ENCODE results near the gene AGRN.
"Not testable (repeated sequence)": the region's sequence is repeated elsewhere in the genome, so short reads cannot be mapped to it uniquely, and the experiment has no call there.

Gene AGRN

DNA sequence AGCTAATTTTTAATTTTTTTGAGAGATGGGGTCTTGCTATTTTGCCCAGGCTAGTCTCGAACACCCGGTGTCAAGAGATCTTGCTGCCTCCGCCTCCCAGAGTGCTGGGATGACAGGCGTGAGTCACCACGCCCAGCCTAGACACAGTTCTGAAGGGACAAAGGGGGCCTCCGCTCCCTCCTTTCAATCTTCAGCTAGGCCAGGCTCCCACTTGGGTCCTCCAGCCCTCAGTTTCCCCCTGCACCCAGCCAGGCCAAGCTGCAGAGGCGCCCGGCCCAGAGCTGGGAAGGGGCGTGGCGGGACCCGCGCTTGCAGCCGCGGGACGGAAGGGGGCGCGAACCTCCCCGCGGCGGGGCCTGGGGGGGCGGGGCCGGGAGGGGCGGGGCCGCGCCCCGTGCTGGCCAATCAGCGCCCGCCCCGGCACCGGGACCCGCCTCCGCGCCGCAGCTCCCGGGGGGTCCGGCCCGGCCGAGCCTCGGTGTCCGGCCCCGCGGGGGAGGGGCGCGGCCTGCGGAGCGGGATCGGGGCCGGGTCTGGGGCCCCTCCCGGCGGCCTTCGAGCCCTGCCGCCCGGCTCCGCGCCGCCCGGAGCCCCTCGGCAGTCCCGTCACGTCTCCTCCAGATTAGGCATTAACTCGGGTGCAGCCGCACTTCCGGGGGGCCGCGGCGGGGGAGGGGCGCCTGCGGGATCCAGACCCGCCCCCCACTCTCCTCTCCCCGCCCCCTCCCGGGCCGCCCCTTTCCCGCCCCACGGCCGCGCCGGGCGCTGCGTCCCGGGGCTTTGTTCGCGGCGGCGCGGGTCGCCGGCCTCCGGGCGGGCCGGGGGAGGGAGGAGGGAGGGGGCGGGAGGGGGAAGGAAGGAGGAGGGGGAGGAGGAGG is 559 bp upstream of the AGRN start:
- peak; percentile 60 to 68 (median 67) for DNase-seq (ENCODE audit: low read depth in 3 of 3)

DNA sequence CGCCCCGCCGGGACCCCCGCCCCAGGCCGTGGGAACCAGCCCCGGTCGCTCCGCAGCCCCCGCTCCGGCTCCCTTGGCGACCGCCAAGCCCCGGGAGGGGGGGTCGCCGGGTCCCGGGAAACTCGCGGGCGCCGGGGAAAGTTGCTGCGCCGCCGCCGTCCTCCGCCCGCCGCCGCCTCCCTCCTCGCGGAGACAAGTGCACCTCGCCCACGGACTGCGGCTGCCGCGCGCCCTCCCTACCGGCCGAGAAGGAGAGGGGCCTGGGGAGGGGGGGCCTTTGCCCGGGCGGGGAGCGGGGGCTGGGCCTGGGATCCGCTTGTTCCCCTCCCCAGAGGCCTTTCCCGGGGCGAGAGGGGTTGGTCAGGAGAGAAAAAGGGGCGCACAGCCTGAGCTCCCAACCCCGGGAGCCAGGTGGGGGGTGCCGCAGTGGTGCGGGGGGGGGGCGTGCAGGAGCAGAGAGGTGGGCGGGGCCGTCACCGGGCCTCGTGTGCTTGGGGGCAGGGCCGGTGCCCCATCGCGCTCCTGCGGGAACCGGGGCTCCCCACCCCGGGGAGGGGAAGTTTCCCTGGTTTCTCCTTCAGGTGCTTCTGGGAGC is 592 bp downstream of the AGRN start:
- DNase-seq (ENCODE audit: low read depth in 3 of 3) = peak in 1 of 3 experiments; percentile 50

DNA sequence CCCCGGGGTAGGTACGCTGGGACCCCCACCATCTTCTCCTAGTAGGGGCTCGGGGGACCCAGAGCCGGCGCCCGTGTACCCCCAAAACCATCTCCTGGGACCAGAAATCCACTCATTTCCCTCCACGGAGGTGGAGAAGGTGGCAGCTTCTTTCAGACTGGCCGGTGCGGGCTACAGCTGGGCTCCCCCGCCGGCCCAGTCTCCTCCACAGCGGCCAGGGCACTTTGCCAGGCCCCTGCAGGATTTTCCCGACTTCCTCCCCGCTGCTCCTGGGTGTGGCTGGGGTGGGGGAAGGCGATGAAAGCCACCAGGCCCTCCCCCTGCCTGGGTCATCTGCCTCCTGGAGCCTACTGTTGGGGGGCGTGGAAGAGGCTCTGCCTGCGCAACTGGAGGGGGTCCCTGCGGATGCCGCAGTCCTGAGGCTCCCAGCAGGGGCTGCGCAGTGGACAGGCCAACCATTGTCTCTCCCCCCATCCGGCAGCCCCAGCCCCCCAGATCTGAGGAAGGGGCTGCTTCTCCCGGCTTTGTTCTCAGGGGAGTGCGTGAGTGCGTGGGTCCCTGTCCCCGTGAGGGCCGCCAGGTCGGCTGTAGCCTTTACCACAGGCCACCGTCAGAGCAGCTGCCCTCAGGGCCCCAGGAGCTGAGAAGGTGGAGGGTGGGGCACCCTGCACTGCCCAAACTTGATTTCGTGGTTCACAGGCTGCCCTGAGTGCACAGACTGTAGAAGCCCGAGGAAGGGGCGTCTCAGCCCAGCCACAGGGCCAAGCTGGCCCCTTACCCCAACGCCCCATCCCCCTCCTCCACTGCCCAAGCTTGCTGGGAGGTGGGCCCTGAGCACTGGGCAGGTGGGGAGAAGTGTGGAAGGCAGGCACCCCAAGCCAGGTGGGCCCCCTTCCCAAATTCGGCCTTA is 1.3 kb downstream of the AGRN start:
- no peak for DNase-seq (ENCODE audit: low read depth in 3 of 3)

DNA sequence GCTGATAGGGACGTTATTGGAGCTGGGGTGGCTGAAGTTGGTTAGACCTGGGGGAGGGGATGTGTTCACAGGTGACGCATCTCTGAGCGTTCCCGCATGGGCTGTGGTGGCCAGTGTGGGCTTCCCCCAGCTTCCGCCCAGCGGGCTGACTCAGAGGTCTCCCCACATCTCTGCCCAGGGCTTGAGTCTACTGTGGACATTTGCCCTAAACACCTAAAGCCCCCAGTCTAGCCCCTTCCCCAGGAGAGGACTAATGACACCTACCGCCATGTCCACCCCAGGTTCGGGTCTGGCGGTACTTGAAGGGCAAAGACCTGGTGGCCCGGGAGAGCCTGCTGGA is 2.0 kb downstream of the AGRN start:
- no peak for DNase-seq (ENCODE audit: low read depth in 3 of 3)

DNA sequence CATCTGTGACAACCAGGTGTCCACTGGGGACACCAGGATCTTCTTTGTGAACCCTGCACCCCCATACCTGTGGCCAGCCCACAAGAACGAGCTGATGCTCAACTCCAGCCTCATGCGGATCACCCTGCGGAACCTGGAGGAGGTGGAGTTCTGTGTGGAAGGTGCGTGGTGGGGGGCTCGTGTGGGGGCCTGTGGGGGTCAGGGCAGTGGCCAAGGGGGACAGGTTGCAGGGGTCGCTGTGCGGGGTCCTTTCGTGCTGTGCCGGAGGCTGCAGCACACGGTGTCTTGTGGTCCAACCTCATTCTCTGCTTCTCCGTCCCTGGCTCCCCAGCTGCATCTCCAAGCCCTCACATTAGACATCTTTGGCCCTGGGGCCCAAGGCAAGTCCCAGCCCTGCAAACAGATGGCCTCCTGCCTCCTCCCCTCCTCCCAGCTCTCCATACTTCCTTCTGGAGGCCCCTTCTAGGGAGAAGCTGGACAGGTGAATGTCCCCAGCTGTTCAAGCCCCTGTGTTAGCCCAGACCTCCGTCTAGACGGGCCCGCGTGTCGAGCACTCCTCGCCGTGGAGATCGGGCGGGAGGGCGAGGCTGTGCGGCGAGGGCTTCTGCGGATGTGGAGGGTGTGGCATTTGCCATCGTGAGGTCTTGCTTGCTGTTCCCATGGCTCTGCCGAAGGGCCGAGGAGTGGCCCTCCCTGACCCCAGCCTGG is 2.5 kb downstream of the AGRN start:
- DNase-seq (ENCODE audit: low read depth in 3 of 3) = no peak

DNA sequence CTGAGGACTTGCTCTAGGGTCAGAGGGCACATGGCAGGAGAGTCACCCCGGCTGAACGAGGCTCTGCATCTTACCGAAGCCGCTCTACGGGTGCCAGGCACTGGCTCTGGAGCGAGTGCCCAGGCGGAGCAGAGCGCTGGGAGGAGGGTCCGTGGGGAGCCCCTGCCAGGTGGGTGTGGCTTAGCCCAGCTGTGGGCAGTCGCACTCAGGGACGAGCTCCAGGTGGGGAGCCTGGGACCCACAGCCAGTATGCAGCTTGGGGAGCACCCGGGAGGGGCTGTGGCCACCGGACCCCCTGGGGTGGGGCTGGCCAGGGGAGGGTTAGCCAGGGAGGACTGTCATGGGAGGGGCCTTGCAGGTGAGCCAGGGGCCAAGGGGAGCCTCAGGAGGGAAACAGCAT is 3.8 kb downstream of the AGRN start:
- DNase-seq (ENCODE audit: low read depth in 3 of 3) = no peak

DNA sequence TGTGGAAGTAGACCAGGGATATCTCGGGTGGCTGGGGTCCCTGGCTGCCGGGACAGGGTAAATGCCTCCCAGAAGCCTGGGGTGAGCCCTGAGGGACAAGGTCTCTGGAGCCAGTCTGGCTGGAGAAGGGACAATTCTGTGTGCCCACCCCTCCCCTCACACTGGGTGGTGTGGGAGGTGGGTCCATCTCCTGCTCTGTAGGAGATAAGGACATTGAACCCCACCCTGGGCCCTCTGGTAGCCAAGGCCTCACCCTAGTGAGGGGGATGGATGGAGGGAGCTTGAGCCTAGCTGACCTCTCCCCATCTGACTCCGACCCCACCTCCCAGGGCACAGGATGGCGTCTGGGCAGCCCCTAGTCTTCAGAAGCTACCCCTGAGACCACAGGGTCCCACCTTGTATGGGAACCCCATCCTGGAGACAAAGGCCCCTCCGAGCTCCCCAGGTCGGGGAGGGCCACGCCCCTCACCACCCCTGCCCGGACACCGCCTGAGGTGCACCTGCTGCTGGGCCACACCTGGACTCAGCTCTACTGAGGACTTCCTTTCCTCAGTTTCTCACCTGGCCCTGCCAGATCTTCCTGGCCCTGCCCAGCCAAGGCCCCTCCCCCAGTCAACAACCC is 4.3 kb downstream of the AGRN start:
- no peak for DNase-seq (ENCODE audit: low read depth in 3 of 3)

DNA sequence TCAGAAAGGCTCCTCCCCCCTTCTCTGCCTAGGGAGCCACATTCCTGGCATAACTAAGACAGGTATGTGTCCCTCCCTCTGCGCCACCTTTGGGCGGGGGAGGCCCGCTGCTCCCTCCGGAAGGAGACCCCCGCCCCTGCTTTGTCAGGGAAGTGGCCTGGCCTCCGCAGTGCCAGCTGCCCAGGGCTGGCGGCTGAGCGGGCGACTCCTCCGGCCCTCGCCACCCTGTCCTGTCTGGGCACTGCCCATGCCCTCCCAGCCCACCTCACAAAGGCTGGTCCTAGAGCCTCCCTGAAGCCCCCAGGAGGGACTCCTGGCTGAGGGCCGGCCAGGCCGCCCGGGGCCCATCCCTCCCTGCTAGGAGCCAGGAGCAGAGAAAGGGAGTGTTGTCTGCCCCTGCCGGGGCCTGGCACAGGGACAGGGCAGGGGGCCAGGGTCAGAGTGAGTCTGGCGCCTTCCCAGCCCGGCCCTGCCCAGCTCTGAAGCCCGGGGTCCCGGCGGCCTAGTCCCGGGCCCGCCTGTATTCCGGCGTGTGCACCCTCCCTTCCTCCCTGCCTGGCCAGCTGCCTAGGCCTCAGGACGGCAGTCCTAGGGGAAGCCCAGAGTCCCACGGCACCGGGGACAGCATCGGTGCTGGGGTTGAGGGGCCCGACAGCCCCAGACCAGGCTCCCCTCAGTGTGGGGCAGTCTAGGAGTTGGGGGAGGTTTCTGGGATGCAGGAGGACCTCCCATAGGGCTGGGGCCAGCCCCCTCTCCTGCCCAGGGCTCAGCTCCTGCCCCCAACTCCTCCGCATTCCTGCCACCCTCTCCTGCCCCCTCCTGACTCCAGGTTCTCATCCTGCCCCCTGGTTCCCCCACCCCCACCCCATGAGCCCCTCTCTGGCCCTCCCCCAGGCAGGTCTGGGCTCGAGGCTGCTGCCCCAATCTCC is 5.1 kb downstream of the AGRN start:
- DNase-seq (ENCODE audit: low read depth in 3 of 3) = no peak

DNA sequence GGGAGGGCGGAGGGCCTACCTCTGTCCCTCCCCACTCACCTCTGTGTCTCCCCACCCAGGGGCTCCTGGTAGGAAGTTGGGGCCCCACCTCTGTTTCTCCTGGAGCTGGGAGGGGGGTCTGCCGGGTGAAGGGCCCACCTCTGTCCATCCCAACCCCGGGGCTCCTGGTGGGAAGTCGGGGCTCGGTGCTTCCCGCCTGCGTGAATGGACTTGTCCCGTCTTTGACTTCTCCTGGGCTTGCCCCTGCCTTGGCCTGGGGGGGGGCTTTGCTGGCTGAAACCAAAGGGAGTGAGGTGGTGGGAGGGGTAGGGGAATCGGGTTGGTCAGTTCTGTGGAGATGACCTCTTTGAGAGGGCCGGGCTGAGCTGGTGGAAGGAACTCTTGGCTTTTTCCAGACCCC is 5.8 kb downstream of the AGRN start:
- no peak for DNase-seq (ENCODE audit: low read depth in 3 of 3)

DNA sequence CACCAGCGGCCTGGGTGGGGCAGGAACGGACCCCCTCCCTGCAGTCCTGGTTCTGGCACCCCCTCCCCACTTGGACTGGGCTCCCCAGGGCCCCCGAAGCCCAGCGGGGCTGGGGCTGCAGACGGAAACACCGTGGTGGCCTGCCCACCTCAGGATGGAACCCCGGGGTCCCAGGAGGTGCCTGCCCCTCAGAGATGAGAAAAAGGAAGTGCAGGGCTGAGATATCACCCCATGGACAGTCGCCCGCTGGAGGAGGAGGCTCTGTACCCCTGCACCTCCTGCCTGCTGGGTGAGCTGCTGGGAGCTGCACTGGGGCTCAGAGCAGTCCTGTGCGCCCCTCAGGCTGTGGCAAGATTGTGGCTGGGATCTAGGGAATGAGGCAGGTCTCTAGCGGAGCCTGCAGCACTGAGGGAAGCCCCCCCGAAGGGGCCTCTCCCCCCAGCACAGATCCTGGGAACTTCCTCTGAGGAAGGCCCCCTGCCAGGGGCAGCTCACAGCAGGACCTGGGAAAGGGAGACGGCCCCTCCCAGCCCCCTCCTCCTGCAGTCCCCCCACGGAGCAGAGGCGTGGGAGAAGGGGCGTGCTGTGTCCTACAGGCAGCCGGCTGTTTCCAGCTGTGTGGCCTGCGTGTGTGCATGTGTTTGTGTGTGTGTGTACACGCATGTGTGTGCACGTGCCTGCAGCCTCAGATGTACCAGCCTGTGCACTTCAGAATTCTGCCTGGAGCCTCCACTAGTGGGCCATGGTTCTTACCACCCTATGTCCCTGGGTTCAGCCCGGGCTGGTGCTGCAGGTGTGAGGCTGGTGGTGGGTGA is 6.9 kb downstream of the AGRN start:
- DNase-seq (ENCODE audit: low read depth in 3 of 3) = no peak

DNA sequence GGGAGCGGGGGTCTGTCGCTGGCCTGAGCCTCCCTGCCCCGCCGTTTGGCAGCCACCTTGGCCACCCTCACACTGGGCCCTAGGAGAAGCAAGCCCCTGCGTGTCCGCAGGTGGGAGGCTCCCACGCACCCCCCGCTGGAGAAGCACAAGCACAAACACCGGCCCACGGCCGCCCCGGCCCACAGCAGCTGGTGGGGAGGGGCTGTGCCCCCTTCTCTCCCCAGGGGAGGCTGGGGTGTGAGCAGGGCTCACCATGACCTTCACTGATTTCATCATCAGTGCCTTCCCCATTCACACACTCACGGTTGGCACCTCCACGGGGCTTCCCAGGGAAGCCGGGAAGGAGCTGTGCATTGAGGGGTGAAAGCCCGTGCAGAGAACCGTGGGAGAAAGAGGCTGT is 7.9 kb downstream of the AGRN start:
- no peak for DNase-seq (ENCODE audit: low read depth in 3 of 3)

DNA sequence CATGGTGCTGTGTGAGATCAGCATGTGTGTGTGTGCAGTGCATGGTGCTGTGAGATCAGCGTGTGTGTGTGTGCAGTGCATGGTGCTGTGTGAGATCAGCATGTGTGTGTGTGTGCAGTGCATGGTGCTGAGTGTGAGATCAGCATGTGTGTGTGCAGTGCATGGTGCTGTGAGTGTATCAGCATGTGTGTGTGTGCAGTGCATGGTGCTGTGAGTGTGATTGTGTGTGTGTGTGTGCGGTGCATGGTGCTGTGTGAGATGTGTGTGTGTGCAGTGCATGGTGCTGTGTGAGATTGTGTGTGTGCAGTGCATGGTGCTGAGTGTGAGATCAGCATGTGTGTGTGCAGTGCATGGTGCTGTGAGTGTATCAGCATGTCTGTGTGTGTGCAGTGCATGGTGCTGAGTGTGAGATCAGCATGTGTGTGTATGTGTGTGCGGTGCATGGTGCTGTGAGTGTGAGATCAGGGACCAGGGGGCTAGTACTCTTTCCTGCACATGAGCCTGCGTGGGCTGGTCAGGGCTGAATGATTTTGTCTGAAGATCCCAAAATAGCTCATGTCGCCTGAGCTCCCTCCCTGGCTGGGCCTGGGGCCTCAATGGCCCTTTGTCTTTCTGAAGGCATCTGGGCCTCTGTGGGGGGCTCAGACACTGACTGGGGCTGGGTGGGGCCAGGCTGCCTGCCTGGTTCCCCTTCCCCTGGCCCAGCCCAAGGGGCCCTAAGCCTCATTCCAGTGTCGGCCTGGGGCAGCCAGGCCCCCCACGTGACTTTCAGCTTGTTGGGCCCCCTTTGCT is 11.1 kb downstream of the AGRN start:
- not testable (repeated sequence) for DNase-seq (ENCODE audit: low read depth in 3 of 3)

DNA sequence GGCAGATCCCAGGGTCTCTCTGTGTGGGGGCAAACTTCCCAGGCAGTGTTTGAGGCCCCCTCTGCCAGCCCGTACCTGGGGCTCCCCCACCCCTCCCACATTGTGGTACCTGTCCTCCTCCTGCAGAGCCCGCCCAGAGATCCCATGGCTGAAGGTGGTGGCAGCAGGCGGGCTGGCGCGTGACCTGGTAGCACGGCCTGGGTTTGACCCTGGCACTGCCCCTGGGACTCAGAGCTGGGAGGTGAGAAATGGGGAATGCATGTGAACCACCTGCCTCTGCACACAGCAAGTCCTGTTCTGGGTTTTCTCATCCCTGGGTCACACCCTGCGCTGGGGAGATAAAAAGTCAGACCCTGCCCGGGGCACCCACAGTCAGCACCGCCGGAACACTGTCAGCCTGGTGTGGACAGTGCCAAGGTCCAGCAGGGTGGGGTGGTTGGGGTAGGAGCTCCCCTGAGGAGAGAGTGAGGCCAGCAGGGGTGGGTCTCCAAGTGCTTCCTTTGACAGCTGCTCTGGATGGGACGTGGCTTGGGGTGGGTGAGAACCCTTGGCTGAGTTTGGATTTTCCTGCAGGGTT is 11.8 kb downstream of the AGRN start:
- DNase-seq (ENCODE audit: low read depth in 3 of 3) = no peak

DNA sequence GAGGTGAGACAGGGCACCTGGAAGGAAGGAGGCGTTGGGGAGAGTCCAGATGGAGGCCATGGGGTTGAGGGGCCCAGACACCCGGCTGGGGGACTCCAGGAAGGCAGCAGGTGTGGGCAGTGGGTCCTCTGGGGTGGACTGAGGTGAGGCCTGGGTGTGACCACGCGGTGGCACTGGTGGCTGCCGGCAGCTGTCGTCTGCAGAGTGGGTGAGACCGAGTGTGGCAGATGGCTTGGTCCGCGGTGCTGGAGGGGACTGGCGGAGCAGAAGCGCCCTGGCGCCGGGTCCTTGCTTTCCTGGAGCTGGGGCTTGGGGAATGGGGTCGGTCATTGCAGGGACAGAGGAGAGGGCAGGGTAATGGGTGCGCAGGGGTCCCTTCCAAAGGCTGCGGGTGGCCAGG is 12.5 kb downstream of the AGRN start:
- no peak for DNase-seq (ENCODE audit: low read depth in 3 of 3)

DNA sequence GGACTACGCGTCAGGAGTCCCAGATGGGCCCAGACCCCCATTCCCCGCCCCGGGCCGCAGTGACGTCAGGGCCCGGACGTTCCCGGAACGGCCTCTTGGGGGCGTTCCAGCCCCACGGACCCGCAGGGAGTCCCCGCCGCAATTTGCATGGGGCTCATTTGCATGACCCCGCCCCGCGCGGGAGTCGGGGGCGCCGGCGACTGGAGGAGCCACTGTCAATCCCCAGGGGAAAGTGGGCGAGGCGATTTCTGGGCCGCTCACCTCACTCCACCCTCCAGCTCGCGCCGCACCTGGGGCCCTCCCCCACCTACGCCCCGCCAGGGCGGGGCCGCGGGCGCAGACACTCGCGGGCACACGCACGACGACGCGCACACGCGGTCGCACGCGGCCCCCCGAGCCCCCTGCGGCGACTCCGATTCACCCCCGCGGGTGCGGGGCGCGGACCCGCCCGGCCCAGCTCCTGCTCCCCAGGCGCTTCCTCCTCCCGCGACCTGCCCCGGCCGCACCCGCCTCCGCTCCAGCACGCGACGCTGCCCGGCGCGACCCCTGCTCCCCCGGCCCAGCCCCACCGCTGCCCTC is 13.2 kb downstream of the AGRN start:
- peak; percentile 83 to 88 (median 88) for DNase-seq (ENCODE audit: low read depth in 3 of 3)

DNA sequence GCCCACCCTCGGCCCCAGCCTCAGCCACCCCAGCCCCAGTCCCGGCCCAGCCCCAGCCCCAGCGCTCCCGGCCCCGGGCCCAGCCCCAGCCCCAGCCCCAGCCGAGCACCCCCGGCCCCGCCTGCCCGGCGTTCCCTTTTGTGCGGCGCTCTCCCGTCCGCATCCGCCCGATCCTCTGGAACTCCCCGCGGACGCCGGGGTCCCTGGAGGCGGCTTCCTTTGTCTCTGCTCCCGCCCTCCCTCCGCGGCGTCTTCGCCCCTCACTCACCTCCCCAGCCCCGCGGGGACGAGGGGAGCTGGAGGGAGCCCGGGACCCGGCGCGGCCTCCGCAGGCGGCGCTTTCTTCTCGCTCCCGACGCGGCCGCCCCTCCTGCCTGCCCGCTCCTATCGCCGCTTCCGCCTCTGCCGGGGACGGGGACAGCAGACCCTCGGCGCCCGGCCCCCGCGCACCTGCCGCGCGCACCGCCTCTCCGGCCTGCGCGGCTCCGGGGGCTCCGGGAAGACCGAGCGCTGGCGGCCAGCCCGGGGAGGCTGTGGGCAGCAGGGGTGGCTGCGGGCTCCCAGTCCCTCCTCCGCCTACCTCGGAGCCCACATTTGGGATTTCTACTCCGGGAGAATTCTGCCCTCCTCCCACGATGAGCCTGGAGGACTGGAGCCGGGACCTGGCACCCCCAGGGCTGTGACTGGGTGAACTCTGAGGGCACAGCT is 14.0 kb downstream of the AGRN start:
- DNase-seq (ENCODE audit: low read depth in 3 of 3) = no peak

DNA sequence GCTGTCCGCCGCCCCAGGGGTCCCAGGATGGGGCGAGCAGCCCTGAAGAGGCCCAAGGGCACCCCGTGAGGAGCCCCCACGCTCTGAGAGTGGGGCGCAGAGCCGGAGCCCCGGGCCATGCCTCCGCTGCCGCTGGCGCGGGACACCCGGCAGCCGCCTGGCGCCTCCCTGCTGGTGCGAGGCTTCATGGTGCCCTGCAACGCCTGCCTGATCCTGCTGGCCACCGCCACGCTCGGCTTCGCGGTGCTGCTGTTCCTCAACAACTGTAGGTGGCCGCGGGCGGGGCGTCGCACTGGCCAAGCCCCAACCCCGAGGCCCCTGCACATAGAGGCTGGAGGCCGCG is 14.5 kb downstream of the AGRN start:
- DNase-seq (ENCODE audit: low read depth in 3 of 3) = no peak
